HG03025 (cell line): ENCODE measurements around the gene BLOC1S1.

Source experiments
- ATAC-seq: cut with Tn5 transposase; IDR thresholded peaks from one replicate; pipeline ENCODE4 v1.9.1; 2021; ENCODE audit warnings: mild to moderate bottlenecking, moderate library complexity; ENCODE audit not compliant: unreplicated experiment, low FRiP score

BLOC1S1 gene

DNA sequence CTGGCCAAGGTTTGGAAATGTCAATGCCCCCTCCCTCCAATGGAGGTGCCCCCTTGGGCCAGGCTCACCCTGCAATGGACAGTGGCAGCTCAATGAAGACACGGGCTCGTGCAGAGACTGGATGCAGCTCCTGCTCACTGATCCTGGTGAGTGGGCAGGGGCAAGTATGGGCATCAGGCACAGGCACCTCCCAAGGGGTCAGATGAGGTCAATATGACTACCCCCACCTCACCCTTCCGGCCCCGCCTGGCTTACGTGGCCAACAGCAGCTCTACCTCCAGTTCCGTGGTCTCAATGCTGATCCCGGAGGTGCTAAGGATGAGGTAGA is 21.7 kb upstream of the BLOC1S1 start:
- no peak for ATAC-seq

GRCh38 chr12:55694651-55695050 is 21.2 kb upstream of the BLOC1S1 start:
- ATAC-seq, result no peak

DNA sequence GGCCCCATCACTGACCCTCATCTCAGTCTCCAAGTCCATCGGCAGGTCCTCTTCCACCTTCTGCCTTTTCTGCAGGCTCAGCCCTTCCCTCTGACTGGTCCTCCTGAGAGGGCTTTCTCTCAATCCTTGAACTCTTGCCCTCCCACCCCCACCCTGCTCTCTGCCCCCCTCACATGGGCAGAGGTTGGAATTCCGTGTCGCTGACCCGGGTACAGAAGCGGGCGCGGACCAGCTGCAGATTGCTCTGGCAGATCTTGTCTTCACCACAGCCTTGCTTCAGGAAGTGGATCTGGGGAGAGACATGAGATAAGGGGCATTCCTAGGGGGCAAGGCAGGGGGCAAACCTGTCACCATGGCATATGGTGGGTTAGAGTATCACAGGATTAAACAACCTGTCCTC is 20.5 kb upstream of the BLOC1S1 start:
- no peak for ATAC-seq

GRCh38 chr12:55696141-55696540 is 19.7 kb upstream of the BLOC1S1 start:
- no peak for ATAC-seq

DNA sequence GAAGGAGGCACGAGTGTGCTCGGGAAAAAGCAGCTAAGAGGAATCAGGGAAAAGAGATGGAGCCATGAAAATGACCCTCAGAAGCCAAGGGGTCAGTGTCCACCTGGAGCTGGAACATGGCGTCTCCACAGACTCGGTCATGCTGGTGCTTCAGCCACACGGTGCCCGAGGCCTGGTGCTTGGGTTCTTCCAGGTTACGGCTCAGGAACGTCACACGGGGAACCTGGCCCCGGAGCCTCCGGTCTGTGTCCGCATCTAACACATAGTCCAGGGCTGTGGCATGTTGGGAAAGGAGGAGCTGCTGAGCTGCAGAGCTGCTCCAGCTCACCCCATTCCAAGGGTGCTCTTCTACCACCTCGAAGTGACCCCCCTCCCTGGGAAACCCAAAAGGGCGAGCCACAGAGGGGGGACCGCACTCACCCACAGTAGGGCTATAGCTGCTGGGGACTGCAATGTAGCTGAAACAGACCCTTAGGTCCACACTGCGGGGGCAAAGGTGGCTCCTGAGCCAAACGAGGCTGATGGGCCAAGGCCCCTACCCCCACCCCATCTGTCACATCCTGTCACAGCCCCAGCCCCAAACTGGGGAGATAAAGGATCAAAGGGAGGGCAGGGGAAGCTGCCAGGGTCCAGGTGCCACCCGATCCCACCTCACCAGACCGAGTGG is 18.9 kb upstream of the BLOC1S1 start:
- no peak for ATAC-seq

DNA sequence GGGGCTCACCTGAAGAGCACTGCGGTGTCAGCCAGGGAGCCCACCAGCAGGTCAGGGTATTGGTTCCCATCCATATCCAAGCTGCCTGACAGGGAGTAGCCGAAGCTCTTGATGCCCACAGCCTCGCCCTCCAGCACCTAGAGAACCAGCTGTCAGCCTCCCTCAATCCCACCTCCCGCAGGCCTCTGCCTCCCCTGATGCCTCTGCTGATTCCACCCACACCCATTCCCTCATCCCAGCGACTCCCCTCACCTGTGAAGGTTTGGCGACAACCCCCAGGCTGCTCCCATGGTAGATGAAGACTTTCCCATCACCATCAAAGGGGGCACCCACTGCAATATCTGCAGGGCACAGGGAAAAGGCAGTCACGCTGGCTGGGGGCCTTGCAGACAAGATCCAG is 18.2 kb upstream of the BLOC1S1 start:
- no peak for ATAC-seq

DNA sequence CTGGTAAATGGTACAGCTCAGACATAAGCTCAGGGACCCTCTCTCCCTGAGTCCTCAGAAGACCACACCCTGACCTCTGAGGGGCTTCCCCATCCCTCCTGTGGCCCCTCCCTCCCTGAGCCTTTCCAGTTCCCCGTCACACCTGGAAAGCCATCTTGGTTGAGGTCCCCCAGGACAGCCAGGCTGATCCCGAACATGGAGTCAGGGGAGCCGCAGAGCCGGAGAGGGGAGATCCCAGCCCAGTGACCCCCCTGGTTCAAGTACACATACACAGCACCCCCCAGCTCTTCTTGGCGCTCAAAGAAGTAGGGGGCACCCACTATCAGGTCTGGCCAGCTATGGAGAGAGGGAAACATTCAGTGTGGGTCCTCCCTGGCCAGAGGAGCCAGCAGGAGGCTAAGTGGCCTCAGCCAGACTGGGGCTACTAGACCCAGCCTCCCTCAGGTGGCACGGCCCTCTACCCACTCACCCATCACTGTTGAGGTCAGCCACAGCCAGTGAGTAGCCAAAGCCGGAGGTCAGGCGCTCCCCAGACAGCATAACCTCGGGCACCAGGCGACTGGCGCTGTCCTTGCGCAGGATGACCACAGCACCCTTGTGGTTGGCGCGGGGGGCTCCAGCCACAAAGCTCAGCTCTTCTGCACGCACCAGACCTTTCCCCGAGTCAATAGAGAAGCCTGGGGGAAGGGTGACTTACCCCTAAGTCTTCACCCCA is 17.4 kb upstream of the BLOC1S1 start:
- ATAC-seq, result no peak

DNA sequence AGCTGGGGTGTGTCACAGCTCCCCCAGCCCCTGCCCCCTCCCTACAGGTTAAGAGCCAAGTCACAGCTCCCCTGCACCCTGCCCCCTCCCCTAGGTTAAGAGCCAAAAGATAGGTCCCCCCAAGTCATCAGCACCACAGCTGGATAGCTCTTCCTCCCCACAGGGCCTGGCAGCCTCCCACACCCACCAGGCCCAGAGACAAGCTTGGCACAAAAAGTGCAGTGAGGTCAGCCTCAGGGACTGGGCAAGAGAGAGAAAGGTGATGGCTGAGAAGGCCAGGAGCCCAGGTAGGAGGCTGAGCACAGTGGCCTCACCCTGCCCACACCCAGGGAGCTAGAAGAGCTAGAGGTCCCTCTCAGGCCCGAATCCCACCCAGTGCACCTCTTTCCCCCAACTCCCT is 16.9 kb upstream of the BLOC1S1 start:
- no peak for ATAC-seq

DNA sequence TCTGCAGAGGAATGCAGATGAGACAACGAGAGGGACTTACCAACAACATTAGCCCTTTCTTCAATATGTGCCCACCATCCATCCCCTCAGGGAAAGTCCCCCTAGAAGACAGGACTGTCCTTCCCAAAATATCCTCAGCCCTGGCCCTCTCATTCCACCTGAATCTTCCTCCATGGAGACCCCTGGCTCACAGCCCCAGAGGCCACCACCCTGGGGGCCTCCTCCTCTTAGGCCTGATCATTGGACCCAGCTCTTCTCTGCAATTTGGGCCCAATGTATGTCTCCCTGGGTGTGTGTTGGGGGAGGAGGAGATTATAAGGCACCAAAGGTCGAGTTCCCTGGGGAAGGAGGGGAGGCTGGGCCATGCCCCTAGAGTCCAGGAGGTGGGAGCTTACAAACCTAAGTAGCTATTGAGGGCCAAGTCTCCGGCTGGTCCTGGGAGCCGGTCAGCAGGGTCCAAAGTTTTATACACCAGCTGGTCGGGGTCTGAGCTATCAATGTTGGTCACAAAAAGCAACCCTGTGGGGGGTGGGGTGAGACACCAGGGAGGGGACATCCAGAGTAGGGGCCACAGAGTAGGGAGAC is 16.3 kb upstream of the BLOC1S1 start:
- no peak for ATAC-seq

DNA sequence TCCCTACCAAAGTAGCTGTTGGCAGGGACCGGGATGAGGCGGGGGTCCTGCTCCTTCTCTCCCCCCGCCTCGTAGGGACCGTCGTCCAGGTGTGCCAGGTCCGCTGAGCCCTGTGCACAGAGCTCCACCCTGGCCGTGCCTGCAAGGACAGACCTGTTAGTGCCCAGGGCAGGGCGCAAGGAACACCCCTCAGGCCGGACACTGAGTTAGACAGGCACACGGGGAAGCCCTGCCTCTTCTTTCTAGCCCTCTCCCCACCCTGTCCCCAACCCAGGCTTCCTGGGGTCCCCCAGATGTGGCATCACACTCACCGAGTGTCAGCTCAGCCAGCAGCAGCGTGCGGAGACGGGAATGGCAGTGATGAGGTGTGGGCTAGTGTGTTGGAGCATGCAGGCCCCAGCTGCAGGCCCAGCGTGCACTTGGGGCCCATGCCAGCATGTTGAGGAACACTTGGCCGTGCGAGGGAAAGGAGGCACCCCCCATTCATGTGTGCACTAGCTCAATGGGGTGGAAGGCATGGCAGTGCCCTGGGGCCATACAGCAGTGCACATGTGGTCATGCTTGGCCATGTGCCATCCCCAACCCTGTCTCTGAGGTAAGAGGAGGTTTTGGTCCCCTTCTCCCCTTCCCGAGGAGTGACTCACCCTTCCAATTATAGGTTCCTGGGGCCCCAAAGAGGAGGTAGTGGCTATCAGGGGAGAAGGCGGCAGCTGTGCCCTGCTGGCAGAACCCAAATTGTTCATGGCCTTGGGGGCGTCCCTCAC is 15.4 kb upstream of the BLOC1S1 start:
- no peak for ATAC-seq

DNA sequence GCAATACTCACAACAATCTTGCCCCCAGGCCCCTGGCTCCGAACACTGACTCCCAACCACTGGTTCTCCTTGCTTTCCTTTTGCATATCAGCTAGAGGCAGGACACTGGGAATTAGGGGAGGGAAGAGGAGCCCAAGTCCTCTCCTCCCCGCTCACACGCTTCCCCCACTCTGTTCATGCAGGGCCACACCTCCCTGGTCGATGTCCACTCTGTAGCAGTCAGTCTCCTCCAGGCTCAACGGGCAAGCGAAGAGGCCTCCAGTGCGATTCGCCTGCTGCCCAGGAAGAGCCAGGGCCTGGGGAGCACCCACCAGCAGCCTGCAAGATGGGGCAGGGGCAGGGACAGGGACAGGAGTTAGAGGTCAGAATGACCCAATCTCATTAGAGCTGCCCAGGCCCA is 13.0 kb upstream of the BLOC1S1 start:
- no peak for ATAC-seq

DNA sequence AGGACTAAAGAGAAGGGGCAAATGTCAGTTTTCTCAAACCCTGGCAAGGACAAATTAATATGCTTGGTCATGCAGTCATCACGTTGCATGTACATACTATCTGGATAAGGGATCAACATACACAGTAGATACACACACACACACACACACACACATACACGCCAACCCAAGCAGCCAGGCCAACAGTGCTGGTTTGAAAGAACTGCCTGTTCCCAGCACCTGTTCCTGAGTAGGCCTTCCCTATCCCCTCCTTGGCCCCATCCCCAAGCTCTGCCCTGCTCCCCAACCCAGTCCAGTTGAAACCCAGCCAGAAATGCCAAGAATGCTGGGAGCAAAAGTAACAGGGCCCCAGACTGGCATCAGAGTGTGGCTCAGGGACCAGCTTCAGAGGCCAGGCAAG is 12.6 kb upstream of the BLOC1S1 start:
- no peak for ATAC-seq

DNA sequence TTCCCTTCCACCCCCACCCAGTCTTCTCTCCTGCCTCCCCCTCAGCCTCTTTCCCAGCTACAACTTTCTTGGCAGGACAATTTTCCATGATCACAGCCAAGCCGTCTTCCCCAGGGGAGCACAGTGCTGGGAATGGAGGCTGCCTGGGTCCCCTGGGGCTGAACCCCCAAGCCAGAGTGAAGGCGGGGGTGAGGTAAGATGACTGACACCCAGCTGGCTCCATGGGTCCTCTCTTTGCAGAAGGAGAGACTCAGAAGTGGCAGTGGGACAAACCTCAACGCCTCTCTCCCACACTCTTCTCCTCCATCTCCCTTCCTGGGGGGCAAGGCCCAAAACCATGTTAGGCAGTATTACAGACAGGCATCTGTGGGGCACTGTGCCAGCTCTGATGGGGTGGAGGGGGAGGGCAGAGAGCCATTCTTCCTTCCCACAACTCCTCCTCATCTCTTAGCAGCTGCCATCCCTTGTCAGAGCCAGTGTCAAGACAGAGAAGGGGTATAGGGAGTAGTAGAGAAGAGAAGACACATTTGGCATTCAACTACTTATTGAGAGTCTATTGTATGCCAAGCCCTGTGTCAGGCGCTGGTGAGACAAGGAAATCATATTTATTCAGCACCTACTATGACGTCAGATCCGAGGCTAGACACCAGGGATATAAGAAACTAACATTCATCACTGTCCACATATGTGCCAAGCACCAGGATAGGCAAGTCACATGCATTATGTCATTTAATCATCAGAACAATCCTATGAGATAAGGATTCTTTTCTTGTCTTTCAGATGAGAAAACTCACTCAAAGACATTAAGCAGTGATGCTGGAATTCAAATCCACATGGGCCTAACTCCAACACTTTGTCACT is 11.7 kb upstream of the BLOC1S1 start:
- no peak for ATAC-seq

- ATAC-seq, result no peak
These were observed 10.8 kb upstream of the BLOC1S1 start for GRCh38 chr12:55704824-55705718.

DNA sequence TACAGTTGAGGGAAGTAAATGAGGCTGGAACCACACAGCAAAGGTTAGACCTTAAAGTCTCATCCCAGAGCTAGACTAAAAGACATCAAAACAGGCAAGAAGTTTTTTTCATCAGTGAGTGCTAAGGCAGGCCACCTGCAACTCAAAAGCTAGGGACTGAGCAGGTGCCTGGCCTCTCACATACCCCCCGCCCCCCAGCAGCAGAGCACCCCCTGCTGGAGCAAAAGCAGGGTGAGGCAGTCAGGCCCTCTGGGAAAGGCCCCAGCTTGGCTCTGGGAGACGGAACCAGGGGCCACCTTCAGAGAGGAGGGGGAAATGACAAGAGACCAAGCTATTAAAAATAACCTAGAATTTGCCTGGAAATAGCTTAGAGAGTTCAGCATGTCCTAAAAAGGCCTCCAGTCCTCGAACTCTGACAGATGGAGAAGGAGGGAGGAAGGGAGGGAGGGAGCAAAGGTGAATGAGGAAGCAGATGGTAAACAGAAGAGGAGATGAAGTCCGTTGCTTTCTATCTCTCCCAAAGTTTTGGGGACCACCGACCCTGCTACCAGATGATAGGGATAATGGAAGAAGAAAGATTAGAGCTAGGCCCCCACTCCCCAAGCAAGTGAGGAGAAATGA is 10.0 kb upstream of the BLOC1S1 start:
- ATAC-seq, result no peak

DNA sequence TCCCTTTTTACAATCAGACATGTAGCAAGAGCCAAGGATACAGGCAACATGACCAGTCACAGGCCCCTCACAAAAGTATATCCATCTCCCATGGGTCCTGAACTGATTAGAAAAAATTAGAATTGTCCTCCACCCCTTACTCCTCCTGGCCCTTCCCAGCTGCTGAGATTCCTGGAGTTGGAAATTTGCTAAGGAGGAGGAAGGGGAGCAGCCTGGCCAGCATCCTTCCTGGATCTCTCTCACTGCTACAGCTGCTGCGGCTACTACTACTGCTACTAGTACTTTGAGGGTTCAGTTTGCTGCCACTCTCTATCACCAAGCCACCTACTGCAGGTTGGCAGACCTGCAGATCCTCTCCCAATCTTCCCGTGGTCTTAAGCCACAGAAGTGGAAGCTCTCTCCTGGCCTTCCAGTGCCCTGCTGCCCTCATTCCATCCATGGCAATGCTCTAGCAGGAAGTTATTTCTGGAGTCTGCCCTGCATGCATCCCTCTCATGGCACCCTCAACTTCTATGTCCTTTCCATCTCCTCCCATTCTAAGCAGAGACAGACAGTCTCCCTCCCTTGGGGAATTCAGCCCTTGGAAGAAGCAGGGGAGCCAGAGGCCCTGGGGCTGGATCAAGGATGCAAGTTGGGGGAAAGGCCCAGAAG is 9.2 kb upstream of the BLOC1S1 start:
- no peak for ATAC-seq

DNA sequence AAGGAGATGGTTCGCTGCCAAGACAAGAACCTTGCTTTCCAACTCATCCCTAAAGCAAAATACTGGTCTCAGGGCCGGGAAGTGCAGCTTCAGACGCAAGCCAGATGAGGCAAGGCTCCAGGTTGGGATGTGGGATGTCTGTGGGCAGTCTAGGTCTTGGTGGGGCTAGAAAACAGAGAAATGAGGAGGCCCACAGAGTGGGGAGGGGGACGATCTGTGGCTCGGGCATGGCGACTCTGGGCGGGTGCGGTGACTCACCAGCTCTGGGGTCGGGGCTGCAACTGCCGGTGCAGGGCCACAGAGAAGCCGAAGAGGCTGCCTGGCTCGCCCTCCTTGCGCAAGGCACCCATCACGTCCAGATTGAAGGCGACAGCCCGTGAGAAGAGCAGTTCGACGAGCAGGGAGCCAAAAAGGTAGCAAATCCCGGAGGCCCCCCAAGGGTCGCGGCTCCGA is 8.6 kb upstream of the BLOC1S1 start:
- ATAC-seq, result no peak

GRCh38 chr12:55707841-55708694 is 7.8 kb upstream of the BLOC1S1 start, which contains the start of gene ITGA7:
ITGA7 (minus strand) TSS chr12:55707904; CDS start chr12:55707682, 222 bp downstream.
- no peak for ATAC-seq
